GM21529 (cell line): ENCODE measurements around the gene COL4A1.

Experiments used
- ATAC-seq: cut with Tn5 transposase; IDR thresholded peaks from one replicate; pipeline ENCODE4 v1.9.1; 2021; ENCODE audit not compliant: unreplicated experiment

COL4A1 gene

DNA sequence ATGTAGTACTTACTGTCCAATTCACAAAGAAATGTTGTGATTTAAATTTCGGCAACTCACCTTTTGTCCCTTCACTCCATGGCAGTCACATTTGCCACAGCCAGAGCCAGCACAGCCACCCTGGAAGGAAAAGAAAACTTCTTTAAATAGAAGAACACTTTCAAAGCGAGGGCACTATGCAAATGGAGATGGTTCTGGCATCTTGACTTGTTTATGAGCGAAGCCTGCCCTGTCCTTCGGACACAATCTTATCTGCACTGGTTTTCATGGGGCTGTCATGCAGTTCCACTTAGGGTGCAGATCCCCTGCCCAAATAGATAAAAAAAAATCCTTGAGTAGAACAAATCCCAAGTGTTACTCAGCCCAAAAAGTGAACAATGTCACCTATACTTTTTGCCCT is 64.3 kb downstream of the COL4A1 start:
- ATAC-seq = no peak

DNA sequence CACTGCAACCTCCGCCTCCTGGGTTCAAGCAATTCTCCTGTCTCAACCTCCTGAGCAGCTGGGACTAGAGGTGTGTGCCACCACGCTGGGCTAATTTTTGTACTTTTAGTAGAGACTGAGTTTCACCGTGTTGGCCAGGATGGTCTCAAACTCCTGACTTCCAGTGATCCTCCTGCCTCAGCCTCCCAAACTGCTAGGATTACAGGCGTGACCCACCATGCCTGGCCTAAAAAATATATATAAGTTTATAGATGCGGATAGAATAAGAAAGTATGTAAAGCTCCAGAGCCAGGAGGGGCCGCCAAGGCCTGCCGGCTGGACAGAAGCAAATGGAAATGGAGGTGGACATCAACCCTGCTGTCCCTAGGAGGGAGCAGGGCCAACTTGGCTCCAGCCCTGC is 66.0 kb downstream of the COL4A1 start:
- no peak for ATAC-seq

- no peak for ATAC-seq
Observed at GRCh38 chr13:110240352-110240751, 66.6 kb downstream of the COL4A1 start.

- ATAC-seq = no peak
Observed at GRCh38 chr13:110239280-110240125, 67.5 kb downstream of the COL4A1 start.

- ATAC-seq = no peak
Observed at GRCh38 chr13:110238818-110239195, 68.2 kb downstream of the COL4A1 start.

- no peak for ATAC-seq
Observed at GRCh38 chr13:110237875-110238817, 68.8 kb downstream of the COL4A1 start.

- ATAC-seq = no peak
Observed at GRCh38 chr13:110236831-110237261, 70.1 kb downstream of the COL4A1 start.

GRCh38 chr13:110236431-110236830 is 70.5 kb downstream of the COL4A1 start:
- no peak for ATAC-seq

DNA sequence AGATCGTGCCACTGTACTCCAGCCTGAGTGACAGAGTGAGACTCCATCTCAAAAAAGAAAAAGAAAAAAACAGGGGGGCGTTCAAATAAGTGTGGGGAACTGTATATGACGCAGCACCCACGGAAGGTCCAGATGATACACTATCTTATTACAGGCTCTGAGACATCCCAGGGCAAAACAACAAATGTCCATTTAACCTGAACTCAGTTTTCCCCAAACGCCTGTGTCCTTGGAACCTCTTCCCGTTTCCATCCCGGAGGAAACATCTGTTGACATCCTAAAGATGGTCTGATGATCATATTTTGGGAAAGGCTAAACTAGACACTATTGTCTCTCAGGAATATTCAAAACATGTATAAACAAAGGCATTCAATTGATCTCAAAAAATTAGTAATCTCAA is 72.4 kb downstream of the COL4A1 start:
- no peak for ATAC-seq

DNA sequence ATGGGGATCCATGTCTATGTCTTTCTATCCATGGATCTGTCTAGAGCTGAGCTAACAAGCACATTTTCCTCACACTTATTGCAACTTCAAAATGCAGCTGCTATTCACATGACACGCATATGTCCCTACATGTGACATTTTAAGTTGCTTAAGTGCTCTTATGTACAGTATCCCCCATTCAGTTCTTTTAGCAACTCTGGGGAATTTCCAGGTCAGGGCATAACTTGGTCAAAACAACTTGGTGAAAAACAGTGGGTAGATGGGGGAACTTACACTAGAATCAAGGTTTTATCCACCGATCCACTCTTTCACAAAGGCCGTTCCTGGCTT is 73.0 kb downstream of the COL4A1 start:
- ATAC-seq = no peak

GRCh38 chr13:110233181-110233950 is 73.6 kb downstream of the COL4A1 start:
- ATAC-seq = no peak

DNA sequence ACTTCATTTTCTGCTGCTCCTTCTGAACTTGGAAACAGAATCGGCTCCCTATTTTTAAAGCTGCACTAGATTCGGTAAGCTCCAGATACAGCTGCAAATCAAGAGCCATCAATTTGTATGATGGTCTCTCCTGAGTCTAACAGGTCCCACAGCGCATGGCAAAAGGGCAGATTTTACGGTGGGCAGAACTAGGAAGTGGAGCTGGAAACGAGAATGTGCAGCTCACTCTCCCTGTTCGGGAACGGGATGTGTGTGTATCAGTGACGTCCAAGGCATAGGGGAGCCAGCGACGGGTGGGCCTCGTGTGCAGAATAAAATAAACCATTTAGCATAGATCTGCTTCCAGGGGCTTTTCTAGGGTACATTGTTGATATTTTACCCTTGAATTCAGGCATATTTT is 74.2 kb downstream of the COL4A1 start:
- ATAC-seq = no peak

GRCh38 chr13:110232142-110232541 is 74.8 kb downstream of the COL4A1 start:
- no peak for ATAC-seq

- no peak for ATAC-seq
Observed at GRCh38 chr13:110231348-110232047, 75.5 kb downstream of the COL4A1 start.

DNA sequence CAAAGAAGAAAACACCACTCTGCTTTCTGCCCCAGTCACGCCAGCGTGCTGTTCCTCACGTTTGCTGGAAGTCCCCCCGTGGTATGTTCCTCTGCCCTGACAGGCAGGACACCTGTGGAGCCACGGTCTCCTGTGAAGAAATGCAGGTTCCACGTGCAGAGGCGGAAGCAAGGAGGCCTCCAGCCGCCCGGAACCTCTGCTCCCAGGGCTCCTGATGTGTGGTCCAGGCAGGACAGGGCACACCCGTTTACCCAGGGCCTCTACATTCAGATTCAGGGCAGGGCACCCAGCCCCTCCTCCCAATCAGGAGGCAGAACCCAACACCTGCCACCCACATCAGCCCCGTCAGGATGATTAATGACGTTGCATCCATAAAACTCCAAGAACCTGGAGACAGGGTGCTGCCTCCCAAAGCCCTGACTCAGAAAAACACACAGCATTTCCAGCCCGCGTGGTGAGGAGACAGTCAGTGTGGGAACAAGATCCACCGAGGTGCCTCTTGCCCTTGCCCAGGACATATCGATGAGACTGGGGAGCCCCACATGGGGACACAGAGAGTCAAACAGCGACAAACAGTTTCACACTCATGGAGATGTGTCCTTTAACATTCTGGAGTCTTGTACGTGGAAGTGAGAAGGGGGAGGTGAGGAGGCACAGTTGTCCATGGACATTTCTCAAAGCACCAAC is 76.2 kb downstream of the COL4A1 start:
- ATAC-seq = no peak

GRCh38 chr13:110229905-110230563 is 76.9 kb downstream of the COL4A1 start:
- ATAC-seq = no peak

- ATAC-seq = no peak
Observed at GRCh38 chr13:110228936-110229904, 77.7 kb downstream of the COL4A1 start.

- no peak for ATAC-seq
Observed at GRCh38 chr13:110227864-110228643, 78.9 kb downstream of the COL4A1 start.
